SK-N-DZ (cell line): ENCODE results near the gene PRKG1.

ENCODE experiments used
- DNase-seq: peaks from one replicate; pipeline ENCODE4 v3.0.0-alpha.2; 2015; ENCODE audit warnings: low spot score

Gene PRKG1

GRCh38 chr10:51876503-51876902 is 802.2 kb downstream of the PRKG1 start:
- DNase-seq, result no peak

DNA sequence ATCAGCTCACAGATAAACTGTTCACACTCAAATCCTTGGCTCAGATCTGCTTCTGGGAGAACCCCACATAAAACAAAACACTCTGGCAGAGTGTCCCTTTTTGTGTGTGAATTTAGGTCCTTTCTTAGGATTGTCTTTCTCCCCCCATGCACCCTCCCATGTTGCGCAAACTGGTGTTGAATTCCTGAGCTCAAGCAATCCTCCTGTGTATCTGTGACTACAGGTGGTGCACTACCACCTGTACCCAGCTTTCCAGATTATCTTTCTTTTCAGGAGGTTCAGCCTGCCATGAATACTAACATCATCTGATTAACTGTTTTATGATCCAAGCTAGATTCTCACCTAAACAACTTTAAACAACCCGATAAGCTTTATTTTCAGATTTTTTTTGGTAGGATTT is 802.7 kb downstream of the PRKG1 start:
- no peak for DNase-seq

- no peak for DNase-seq
These were observed 803.3 kb downstream of the PRKG1 start for GRCh38 chr10:51877636-51878035.

DNA sequence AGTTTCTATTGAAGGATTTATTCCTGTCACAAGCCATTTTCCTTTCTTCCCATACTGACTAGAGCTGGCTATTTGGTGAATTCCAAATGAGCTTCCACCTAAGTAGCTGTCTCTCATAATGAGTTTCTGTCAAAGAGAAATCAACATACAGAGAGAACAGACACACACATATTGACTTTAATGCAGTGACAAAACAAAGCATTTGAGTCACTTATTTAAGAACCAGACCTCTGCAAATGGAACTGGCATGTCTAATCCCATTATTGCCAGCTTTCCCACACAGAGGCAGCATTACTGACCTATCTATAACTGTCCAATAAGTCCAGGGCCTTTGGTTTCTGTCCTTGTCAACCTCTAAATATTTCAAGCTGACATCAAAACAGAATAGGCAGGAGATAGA is 804.4 kb downstream of the PRKG1 start:
- no peak for DNase-seq

DNA sequence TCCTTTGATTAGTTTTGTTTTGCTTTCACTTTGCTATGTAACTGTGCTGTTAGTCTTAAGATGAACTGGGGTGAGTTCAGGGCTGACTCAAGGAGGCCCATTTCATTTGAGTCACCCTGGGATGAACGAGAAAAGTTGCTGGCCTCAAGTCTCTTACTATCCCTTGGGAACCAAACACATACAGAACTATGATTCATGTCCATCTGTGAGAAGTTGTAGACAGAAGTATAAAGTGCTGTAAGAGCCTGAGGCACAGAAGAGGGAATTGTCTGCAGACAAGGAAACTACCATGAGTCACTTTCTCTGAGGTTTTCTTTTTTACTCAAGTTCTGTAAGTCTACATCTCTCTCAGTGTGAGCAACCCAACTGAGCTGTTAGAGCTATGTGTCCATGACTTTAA is 805.0 kb downstream of the PRKG1 start:
- no peak for DNase-seq

- DNase-seq, result no peak
These were observed 806.9 kb downstream of the PRKG1 start for GRCh38 chr10:51881213-51881612.

DNA sequence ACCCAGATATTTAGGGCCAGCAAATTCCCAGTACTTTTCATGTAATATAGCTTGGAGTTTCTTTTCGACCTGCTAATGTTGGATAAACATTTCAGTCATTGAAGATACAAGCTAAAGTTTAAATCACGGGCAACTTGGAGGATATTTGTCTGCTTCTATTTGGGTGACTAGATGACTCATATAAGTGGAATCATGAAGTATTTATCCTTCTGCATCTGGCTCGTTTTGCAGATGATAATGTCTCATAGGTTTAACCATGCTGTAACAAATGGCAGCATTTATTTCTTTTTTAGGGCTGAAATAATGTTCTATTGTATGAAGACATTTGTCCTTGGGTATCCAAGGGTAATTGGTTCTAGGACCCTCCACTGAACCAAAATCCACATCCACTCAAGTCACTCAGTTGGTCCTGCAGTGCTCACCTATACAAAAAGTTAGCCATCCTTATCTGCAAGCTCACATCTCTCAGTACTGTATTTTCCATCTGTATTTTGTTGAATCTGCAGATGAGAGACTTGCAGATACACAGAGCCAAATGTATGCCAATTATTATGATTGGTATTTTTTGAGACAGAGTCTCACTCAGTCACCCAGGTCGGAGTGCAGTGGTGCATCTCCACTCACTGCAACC is 812.3 kb downstream of the PRKG1 start:
- no peak for DNase-seq

- DNase-seq, result no peak
These were observed 814.0 kb downstream of the PRKG1 start for GRCh38 chr10:51888263-51888662.

DNA sequence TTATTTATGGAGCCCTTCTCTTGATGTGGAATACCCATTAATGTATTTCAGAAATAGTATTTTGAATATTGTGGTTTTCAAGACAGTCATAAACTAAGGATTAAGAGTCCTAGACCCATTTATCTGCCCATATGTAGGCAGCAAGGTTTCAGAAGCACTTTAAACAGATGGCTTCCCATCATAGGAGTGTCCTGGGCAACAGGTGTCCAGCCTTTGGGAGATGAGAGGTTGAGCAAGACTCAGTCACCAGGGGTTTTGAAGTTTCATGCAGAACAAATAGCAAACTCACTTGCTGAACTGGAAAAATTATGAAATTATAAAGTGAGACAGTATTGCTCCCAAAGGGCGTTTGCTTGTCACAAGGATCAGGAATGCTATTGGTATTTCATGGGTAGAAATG is 818.0 kb downstream of the PRKG1 start:
- DNase-seq, result no peak

GRCh38 chr10:51892965-51893658 is 818.8 kb downstream of the PRKG1 start:
- DNase-seq, result no peak

GRCh38 chr10:51894771-51895578 is 820.7 kb downstream of the PRKG1 start:
- DNase-seq, result no peak

GRCh38 chr10:51896849-51897248 is 822.6 kb downstream of the PRKG1 start:
- no peak for DNase-seq

DNA sequence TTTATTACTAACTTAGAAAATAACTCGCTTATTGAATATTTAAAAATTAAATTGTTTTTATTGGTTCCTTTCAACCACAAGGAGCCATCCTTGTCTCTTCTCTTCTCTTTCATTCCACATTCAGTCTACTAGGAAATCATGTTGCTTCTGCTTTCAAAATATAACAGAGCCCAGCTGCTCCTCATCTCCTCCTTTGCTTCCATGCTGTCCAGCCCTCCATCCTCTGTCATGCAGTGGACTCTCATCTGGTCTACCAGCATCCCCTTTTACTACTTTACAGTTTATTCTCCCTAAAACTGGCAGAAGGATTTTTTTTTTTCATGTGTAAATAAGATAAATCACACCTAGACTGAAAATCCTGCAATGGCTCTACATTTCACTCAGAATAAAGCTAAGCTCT is 823.3 kb downstream of the PRKG1 start:
- DNase-seq, result no peak

DNA sequence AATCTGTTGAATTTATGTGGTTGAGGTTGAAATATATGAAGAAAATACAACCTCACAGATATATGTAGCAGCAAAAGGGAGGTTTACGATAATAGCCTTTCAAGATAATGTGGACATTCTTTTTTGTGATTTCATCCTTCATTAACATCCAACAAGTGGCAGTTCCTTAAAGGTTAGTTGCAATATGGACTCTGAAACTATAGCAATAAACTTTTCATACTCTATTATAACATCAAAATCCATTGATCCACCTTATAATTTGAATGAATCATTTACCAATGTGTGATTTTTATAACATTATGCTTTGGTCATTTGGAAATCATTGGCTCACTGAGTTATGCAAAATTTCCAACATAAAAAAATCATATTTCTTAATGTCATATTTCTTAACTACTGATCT is 825.9 kb downstream of the PRKG1 start:
- no peak for DNase-seq

GRCh38 chr10:51903675-51904074 is 829.4 kb downstream of the PRKG1 start:
- DNase-seq, result no peak

DNA sequence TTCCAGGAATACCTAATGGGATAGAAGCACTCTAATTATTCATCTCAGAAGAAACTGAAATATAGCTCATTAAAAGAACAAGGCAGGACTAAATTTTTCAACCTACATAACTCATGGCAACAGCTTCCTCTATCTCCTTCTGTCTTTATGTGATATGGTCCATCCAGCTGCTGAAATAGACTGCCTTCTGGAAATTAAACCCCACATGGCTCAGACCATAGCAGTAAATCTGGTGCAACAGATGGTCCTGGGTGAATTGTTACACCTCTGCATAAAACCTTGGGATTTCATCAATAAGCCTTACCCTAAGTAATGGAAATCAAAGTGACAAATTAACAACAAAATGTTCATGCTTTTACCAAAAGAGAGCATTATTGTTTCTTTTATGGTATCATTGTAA is 830.7 kb downstream of the PRKG1 start:
- DNase-seq, result no peak

DNA sequence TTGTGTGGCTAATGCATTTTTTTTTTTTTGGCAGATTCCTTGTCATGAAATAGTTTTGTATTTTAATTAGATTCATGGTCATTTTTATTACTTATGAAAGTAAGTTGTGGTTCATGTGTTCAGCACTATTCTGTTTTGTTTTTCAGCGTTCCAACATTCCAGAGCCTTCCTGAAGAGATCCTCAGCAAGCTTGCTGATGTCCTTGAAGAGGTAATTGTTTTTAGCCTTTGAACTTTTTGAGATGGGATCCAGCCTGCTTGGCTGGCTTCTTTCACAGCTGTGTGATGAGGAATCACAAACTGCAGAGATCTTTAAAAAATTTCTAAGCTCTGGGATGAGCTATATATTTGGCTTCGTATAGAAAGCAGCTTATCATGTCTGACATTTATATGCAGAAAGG is 833.1 kb downstream of the PRKG1 start:
- DNase-seq, result no peak

GRCh38 chr10:51910189-51910588 is 835.9 kb downstream of the PRKG1 start:
- no peak for DNase-seq

DNA sequence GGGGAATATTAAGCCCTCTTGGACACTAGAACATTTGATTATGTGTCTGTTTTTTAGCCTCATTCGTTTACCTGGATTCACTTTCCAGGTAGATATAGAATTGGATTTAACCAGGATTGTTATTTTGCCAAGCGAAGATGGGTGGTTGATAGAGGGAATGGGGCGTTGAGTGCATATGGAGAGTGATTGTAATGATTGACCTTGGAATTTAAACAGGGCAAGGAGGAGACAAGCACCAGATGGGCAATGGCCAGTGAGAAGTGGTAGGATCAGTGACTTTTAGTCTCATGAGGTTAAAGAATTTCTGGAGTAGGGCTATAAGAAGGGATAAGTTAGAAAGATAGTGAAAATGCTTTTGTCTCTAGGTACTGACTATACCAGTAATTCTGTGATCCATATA is 836.3 kb downstream of the PRKG1 start:
- DNase-seq, result no peak

- no peak for DNase-seq
These were observed 837.4 kb downstream of the PRKG1 start for GRCh38 chr10:51911723-51912122.

GRCh38 chr10:51915031-51915542 is 840.8 kb downstream of the PRKG1 start:
- DNase-seq, result no peak

- no peak for DNase-seq
These were observed 844.2 kb downstream of the PRKG1 start for GRCh38 chr10:51918440-51918839.

DNA sequence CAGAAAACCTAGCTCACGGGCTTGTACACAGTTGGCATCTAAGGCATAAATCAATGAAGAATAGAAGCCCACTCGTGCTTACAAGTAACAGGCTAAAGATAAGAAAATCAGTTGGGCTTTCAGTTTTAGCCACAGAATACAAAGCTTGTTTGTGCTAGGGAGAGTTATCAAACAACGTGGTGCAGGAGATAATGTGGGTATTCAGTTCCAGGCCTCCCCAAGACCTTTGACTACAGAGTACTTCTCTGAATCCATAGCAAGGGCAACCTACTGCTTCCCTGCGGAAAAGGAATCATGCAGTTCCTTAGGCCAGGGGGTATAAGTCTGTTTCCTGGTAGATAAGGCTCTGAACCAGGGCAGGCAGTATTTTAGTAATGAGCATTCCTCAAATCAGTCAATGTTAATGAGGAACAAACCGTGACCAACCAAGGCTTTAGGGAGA is 844.6 kb downstream of the PRKG1 start:
- DNase-seq, result no peak
